GM19468 (cell line): ENCODE data around the gene TAF8.

Experiments
- ATAC-seq: cut with Tn5 transposase; IDR thresholded peaks from one replicate; pipeline ENCODE4 v1.9.1; 2021; ENCODE audit warnings: mild to moderate bottlenecking, moderate library complexity, moderate number of reproducible peaks; ENCODE audit not compliant: unreplicated experiment; ENCODE audit errors: extremely low read depth

Gene TAF8

DNA sequence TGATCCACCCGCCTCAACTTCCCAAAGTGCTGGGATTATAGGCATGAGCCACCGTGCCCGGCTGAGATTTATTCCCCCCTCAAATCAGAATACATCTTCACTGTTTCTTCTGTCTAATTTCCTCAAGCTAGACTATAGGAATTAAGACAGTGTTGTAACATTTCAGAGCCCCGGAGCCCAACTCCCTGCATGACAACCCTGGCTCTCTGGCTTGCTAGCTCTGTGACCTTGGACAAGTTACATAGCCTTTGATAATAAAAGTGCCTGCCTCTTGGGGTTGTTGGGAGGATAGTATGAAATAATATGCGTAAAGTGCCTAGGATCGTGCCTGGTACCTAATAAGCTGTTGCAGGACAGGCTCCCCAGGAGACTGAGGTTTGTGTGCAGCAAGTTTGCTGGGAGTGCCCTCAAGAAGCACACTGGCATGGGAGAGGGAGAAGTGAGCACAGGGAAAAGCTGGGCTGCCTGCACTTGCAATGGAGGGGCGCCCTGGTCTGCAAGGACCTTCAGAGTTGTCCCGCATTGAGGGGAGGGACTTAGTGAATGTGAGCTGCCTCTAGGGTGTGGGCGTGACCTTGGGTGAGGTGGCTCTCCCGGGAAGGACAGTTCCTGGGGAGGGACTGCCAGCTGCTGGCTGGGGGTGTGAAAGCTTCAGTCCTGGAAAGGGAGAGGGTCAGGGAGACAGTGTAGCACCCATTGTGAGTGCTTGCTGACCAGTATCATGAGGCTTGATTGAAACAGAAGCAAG is 43.4 kb downstream of the TAF8 start:
- ATAC-seq = no peak

DNA sequence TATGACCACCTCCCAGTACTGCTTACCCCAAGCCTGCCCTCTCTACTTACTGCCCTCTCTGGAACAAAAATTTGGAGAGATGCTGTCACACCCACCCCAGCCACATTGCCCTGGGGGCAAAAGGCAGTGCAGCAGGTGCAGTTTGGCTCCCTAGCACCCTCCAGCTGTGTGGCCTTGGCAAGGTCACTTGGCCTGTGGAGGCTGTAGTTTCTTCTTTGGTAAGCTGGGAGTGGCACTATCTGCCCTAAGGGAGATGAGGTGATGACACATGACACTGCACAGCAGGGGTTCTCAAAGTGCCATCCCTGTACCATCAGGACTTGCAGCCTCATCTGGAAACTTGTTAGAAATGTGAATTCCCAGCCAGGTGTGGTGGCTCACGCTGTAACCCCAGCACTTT is 44.8 kb downstream of the TAF8 start:
- no peak for ATAC-seq

DNA sequence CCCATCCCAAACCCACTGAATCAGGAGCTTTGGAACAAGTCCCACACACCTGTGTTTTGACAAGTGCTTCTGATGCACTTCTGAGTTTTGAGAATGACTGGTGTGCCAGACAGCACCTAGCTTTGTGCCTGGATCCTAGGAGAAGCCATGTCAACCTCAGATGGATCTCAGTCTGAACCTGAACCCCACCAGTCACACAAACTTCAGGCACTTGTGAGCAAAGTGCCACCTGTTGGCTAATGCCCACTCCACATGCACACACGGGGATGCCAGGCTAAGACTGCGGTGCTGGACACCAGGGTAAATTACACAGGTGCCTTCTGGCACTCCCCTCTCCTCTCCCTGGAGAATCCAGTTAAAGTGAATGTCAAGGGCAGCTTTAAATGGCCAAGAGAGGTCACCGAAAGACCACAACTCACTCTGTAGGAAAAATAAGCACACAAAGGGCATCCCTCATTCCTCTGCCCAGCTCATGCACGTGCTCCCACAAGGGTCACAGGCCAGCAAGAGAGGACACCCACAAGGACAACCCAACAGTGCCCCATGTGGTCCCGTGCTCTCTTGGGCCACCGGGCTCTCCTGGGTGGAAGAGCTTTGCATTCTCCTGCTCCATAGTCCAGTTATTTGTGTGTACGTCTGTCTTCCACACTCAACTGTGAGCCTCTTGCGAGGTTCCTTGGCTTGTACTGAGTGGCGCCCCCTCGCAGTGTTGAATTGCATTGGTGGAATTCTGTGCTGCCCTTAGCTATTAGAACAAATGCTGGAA is 45.6 kb downstream of the TAF8 start:
- ATAC-seq = no peak

DNA sequence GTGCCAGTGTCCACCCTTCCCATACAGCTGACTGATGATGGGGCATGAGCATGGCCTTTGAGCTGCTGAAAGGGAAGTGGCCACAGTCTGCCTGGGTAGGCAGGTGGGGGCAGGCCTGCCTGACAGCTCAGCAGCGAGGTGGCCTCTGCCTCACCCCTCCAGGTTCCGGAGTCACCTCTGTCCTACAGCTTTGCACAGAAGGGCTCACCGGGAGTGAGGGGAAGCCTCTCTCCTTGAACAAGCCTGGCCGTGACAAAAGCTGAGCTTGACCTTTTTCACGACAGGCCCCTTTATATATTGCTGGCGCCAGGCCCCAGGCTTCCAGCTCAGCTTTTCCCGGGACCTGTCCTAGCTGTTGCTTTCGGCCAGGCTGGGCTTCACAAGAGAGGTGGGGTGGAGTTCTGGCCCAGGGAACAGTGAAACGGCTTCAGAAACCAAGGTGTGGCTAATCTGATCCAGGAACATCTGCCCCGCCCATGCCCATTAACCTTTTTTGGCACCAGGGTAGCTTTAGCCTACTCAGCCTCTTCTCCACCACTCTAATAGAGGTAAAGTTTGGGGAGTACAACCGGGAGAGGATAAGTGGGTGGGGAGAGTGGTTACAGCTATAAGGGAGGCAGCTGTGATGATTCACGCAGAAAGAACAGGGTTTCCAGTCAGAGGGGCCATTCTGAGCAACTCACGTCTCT is 49.2 kb downstream of the TAF8 start:
- no peak for ATAC-seq

DNA sequence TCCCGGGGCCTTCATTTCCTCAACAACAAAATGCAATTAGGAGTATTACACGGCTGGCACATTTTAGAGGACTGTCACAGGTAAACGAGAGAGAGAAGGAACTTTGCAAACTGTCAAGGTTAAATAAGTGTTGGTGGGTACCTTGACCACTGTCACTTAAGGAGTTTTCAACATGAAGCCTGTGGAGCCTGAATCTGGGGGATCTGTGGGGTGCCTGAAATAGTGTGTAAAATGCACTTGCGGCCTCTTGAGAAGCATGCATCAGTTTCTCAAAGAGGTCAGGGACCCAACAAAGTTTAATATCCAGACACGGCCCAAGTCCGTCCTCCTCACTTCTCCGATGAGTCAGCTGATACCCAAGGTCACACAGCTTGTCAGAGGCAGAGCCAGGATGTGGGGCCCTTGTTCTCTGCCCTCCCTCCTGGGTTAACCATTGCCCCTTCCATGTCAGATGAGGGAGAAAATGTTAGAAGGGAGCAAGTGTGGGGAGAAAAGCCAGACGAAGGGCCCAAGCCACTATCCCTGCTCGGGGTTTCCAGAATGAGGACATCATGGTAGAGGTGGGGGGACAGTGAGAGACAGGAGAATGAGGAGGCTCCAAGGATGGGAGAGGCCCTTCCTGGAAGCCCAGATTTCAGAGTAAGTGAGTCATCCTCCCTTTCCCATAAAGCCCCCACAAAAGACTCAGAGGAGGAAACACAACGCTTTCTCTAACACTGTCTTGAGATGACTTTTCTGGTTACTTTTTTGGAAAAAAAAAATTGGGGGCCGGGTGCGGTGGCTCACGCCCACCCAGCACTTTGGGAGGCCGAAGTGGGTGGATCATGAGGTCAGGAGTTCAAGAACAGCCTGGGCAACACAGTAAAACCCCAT is 49.9 kb downstream of the TAF8 start:
- no peak for ATAC-seq

DNA sequence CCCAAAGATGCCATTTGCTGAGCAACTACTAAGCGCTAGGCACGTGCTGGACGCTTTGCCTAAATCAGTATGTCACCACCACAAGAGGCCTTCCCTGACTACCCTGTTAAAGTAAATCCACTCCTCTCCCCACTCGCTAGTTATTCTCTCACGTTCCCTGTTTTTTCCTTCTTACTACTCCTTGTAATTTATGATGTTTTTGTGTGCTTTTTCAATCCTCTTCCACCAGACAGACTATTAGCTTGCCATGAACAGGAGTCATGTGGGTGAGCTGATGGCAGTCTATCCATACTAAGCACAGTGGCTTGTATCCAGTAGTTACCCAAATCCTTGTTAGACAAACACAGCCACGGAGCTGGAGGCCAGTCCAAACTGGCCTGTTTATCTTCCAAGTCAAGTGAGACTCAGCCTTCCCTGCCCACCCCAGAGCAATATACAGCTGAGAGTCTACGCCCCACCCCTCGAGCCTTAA is 50.9 kb downstream of the TAF8 start:
- ATAC-seq = no peak

DNA sequence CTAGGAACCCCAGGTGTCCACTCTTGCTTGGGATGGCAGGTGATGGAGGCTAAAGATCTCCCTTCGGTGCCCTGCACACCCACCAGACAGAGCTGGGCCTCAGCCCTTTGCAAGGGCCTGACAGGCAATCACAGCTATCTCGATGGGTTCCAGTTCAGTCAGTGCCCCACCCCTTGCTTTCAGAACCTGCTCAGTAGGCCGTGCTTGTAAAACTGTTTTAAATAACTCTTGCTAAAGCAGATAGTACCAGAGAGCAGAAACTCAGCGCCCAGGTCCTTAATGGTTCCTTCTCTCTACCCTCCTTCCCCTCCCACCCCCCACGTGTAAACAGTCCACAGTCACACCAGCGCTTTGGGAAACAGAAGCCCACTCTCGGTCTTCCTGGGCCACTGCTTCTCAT is 52.9 kb downstream of the TAF8 start:
- ATAC-seq = no peak

DNA sequence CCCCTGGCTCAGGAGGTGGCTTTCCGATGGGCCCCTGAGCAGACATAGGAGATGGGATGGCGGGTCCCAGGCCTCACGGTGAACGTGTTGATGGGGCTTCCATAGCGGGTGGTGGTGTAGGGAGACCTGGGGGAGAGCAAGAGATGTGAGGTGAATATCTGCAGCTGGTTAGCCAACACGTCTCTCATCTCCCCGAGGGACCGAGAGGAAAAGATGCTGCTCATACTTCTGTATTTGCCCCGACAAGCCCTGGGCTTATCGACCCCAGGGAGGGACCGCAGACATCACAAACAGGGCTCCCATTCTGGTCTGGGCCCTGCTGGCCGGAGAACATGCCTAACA is 53.4 kb downstream of the TAF8 start:
- ATAC-seq = no peak

DNA sequence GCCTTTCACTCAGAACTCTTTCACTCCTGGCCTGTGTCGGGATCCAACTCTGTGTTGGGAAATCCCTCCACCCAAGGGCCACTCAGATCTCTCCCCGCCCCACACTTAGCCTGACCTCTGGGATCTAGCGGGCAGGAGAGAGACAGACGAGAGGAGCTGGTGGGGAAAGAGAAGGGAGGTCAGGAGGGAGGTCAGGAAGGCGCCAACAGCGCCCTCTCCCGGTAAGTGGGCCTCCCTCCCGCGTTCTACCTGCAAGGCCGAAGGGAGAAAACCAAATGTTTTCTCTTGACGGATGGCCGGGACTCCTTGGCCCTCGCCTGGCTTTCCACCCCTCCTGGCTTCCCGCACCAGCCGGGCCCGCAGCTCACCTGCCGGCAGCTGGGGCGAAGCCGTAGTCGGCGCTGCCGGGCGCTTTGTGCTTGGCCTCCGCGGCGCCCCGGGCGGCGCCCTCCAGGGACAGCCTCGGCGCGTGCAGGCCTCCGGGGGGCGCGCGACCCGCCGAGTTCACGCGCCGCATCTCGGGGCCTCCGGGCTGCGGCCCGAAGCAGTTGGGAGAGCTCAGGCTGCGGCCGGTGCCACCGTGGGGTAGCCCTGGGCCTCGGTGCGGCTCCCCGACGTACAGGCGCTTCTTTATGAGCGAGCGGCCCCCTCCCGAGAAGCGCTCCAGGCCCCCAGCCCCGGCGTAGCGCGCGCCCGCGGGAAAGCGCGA is 53.9 kb downstream of the TAF8 start:
- ATAC-seq = peak; percentile 18

DNA sequence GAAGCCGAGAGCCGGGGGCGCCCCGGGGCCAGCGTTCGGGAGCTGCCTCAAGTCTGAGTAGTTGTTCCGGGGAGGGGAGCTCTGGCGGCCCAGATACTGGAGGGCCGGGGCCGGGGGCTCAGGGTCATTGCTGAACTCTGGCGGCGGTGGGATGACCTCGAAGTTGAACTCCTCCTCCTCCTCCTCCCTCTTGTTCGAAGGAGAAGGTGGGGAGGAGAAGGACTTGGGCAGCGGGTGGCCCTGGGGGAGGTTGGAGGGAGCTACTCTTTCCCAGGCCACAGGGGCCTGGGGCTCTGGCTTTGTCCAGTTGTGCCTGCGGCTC is 54.4 kb downstream of the TAF8 start:
- ATAC-seq = no peak

DNA sequence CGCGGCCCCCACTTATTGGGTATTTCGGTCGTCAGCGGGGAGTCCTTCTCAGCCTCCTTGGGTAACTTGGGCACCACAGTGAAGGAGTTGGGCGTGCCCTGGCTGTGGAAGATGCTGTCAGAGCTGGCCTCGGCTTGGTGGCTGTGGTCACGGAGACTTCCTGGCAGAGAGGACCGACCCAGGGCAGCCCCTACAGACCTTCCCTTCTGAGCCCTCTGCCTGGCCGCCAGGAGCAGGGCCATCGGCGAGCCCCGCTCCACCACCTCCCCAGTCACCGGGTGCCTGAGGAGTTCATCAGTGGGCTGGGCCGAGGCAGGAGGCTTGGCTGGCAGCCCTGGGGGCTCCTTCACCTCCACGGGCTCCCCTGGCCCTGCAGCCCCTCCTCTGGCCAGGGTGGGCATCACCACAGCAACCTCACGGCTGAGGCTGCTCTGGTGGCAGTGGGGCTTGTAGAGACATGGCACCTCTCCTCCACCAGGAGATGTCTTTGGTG is 54.9 kb downstream of the TAF8 start:
- ATAC-seq = no peak

DNA sequence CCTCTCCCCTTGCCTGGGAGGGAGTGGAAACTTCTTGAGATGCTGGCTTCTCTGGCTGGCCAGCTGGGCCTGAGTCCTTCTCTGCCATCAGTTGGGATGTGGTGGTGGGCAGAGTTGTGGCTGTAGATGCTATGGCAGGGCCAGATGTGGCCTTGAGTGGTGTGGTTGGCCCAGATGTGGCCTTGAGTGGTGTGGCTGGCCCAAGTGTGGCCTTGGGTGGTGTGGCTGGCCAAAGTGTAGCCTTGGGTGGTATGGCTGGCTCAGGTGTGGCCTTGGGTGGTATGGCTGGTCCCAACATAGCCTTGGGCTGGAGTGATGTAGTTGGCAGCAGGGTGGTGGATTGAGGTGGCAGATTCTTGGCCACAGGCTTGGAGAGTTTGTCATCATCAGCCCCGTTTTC is 55.4 kb downstream of the TAF8 start:
- ATAC-seq = no peak

DNA sequence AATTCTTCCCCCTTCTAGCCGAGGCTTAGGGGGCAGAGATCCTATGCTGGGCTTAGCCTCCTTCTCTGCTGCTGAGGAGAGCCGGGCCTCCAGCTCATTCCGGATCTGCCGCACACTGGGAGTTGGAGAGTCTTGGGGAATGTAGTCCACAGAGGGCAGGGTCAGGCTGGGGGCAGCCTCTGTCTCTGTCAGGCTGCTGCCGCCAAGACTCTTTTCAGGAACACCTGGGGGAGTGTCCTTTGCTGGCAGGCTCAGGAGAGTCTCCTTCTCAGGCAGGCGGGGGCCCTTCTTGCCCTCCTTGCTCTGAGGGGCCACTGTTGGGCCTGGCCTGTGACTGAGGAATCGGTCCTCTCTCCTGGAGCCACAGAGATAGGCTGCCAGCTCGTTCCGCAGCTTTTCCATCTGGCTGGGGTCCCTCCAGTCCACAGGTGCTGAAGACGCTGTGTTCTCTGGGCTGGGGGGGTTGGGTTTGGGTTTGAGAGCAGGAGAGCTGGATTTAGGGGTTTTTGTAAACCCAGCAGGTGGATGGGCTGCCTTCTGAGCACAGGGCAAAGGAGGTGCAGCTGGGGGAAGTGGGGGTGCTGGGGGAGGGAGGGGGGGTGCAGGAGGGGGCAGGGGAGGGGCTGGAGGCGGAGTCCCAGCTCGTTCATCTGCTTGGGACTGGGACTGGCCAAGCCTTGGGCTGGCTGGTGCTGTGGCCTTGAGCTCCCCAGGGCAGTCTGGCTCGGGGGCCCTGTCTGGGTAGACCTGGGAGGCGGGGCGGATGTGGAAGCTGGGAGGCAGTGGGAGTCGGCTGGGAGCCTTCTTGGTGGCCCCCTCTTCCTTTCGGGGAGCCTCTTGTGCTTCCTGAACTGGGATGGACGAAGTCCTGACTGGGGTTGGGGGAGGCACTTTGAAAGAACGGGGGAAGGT is 56.0 kb downstream of the TAF8 start:
- ATAC-seq = no peak

DNA sequence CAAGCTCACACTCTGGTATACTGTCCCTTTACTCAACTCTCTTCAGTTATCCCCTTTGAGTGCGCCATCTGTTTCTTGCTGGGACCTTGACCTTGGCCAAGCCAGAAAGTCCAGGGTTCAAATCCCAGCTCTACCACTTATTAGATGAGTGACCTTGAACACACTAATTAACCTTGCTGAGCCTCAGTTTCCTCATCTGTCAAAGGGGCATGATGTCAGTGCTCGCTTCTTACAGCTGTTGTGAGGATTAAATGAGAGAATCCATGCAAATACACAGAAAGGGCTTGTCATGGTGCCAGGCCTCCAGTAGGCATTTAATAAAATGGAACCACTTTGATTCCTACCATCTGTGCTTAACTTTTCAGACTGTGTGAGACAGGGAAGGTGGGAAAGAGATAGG is 57.7 kb downstream of the TAF8 start:
- ATAC-seq = no peak

DNA sequence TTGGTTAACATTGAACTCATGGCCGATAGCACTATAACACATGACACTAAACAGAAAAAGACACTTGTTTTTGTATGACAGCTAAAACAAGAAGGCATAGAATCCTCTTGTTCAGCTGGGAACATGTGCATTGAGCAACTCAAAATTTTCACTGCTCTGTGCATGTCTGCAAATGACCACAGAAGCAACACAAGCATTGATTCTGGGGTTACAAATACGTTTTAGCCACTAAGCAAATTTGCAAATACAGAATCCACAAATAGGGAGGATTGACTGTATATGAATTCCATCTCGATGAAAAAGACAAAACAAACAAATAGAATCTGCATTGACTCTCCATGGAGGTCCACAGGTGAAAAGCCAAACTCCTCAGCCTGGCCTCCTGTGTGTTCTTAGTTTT is 60.4 kb downstream of the TAF8 start:
- ATAC-seq = no peak

DNA sequence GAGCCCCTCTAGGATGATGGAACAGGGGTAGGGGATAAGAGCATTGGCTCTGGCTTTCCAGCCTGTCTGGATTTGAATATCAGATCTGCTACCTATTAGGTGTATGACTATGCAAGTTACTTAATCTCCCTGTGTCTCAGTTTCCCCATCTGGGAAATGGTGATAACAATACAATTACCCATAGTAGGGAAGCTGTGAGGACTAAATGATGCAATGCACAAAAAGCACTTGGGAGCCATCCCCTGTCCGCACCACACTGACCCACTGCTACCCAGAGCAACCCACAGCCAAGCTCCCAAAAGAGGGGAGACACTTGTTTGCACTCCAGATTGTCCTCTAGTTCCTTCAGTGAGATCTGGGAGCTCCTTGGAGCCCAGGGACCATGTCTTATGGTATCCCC is 62.0 kb downstream of the TAF8 start:
- no peak for ATAC-seq

DNA sequence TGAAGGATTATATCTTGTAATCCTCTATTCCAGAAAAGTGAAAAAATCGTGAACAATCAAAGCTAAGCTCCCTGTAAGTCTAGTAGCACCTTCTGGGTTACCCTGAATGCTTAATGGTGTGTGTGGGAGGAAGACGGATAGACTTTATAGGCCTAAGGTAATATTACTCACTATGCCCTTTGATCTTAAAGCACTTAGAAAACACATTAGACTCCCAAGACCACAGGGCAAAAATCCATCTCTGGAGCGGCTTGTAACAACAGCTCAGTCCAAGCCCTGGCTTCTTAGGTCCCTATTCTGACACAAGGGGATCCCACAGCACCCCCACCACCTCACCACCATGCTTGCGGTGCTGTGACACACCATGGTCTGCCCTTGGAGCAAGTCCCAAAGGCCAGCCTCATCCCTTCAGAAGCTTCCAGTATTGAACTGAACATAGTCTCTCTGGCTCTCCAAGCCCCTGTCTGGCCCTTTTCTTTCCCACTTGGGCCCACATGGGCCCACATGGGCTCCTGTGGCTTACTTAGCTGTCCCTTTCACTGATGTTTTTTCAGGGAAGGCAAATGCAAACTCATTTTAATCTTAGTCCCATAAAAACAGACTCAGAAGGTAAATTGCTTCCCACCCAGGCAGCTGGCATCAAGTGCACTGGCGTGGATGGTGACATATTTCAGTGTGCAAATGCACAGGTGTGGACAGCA is 63.8 kb downstream of the TAF8 start:
- ATAC-seq = no peak

DNA sequence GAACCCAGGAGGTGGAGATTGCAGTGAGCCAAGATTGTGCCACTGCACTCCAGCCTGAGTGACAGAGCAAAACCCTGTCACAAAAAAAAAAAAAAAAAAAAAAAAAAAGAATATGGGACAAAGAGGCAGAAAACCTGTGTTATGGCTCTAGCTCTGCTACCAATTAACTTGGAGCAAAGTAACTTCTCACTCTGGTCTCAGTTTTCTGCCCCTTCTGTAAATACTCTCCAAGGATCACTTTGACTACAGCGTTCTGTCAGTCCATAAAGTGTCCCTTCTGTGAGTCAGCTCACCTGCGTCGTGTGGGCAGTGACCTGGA is 67.5 kb downstream of the TAF8 start:
- no peak for ATAC-seq
